GM19463 (cell line): ENCODE results near the gene DNAJB11.
A peak's percentile ranks its signal among the peaks of the same experiment; 100 is the strongest.
"Not testable (repeated sequence)": the region's sequence is repeated elsewhere in the genome, so short reads cannot be mapped to it uniquely, and the experiment has no call there.

Source experiments
- ATAC-seq: cut with Tn5 transposase; IDR thresholded peaks from one replicate; pipeline ENCODE4 v1.9.1; 2021; ENCODE audit warnings: mild to moderate bottlenecking, moderate library complexity; ENCODE audit not compliant: unreplicated experiment

DNAJB11 gene

DNA sequence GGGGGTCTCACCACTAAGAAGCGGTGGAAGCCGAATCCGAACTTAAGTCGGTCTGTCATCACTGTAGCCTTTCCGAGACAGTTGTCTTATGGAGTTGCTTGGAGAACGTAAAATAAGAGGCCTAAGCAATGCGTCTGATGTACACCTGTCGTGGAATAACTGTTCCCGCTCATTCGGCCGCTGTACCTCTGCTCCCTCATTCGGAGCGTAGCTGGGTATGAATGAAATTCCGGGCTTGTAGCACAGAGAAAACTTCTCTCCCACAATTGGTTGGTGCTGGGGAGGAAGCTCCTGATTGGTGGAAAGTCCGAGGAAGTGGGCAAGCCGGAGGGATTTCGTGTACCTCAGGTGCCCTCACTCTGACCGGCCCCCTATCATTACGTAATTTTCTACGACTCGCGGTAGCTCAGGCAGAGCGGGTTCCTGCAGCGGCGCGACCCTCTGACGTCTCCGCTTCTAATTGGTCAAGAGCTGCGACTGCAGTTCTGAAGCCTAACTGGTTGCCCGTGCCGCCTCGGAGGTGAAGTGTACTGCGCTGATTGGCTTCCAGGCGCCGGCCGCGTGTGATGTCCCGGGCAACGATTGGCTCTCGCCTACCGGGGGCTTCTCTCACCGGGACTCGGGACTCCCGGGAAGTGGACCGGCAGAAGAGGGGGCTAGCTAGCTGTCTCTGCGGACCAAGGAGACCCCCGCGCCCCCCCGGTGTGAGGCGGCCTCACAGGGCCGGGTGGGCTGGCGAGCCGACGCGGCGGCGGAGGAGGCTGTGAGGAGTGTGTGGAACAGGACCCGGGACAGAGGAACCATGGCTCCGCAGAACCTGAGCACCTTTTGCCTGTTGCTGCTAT lies at the start of gene DNAJB11:
Gene DNAJB11 (plus strand): TSS at position 625 of the 845 bp plus-strand sequence. CDS start 178 bp downstream, at position 803.
- ATAC-seq: peak; percentile 89

- ATAC-seq: peak; percentile 53
Measured at GRCh38 chr3:186520957-186521842, 49.3 kb upstream of the DNAJB11 start.

- ATAC-seq: no peak
Measured at GRCh38 chr3:186523022-186523421, 47.5 kb upstream of the DNAJB11 start.

DNA sequence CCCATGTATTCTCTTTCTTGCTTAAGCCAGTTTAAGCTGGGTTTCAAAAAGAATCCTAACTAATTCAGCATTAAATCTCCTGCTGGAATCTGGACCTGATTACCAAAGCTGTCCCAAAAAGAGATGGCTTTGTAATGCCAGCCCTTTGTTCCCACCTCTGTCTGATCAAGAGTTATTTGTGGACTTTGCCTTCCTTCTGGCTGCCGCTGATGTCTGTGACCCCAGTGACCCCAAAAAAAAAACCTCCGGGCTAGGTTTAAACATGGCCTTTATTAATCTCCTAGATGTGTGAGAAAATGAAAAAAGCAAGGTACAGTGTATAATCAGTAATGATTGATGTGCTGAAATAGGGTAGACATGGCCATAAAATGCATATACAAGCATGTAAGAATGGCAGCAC lies 47.1 kb upstream of the DNAJB11 start:
- ATAC-seq: no peak

- no peak for ATAC-seq
Measured at GRCh38 chr3:186524616-186525015, 45.9 kb upstream of the DNAJB11 start.

GRCh38 chr3:186525369-186526255 lies 44.9 kb upstream of the DNAJB11 start:
- no peak for ATAC-seq

DNA sequence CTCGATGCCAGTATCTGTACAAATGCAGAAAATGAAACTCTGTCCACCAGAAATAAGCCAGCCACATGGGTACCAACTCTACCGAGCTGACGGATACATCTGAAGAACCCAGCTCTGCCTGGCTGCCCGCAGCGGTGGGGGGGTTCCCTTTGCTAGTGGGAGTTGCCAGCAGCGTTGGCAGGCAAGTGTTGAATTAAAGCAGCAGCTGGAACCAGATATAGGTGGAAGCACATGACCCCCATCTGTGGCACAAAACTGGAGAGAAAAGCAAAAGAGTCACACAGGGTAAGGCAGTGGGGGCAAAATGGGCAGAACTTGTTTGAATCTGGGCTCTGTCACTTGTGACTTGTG lies 44.3 kb upstream of the DNAJB11 start:
- peak; percentile 49 for ATAC-seq

- no peak for ATAC-seq
Measured at GRCh38 chr3:186529201-186529999, 41.1 kb upstream of the DNAJB11 start.

- no peak for ATAC-seq
Measured at GRCh38 chr3:186530415-186530814, 40.1 kb upstream of the DNAJB11 start.

GRCh38 chr3:186531694-186532093 lies 38.8 kb upstream of the DNAJB11 start:
- not testable (repeated sequence) for ATAC-seq

DNA sequence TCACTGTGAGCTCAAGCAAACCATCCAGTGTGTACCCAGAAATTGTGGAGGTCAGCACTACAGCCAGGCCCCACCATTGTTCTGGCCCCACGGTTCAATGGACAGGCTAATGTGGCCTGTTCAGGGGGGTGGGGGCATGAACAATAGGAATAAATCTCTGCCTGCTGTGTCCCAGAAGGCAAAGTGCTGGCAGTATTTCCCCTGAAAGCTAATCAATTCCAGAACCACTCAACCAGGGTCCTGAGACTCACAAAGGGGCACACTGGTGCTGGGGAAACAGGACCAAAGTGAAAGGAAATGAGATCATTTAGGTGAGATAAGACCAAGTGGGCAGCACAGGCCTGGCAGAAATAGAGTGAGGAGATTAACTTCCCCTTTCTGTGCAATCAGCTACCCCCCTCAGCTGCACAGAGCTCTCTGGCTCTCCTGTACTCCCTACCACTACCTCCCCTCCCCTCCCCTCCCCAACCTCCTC lies 37.9 kb upstream of the DNAJB11 start:
- ATAC-seq: peak; percentile 59

GRCh38 chr3:186534113-186534669 lies 36.3 kb upstream of the DNAJB11 start:
- peak; percentile 72 for ATAC-seq

GRCh38 chr3:186536883-186537844 lies 33.4 kb upstream of the DNAJB11 start:
- no peak for ATAC-seq

DNA sequence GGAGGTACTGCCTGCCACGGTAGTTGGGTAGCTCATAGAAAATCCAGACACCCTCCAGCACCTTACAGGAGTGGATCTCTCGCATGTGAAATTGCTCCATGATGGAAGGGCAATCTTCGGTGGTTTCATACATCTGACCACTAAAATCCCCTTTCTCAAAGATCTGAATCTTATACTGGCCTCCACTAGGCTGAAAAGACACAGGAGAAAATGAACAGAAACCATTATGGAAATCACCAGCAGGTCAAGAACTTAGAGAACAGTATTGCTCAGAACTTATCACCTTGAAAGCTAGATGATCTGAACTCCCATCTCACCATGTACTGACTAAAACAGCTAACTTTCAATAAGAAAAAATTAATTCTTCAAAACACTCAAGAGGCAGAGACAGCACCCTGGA lies 31.7 kb upstream of the DNAJB11 start:
- ATAC-seq: no peak

- ATAC-seq: peak; percentile 47
Measured at GRCh38 chr3:186540221-186540834, 30.2 kb upstream of the DNAJB11 start.

GRCh38 chr3:186540835-186541226 lies 29.7 kb upstream of the DNAJB11 start:
- ATAC-seq: no peak

DNA sequence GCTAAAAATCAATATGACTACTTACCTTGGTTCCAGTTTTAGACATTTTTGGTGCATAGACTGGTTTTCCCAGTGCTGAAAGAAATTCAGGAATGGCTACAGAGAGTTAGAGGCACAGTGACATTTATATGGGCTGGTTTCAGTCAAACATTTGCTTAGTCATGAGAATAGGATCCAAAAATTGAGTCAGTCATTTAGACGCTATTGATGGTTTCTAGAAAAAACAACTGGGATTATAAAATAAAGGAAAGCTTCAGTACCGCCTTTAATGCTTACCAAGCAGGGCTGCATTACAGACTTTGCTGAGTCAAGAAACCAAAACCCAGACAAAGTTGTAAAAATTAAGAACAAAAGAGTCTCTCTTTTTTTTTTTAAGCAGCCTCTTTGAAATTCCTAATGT lies 26.2 kb upstream of the DNAJB11 start, which contains the start of gene CRYGS:
Gene CRYGS (minus strand): TSS at position 100 of the 400 bp plus-strand sequence. CDS start 54 bp downstream, at position 46.
- ATAC-seq: no peak

- no peak for ATAC-seq
Measured at GRCh38 chr3:186549497-186549896, 21.0 kb upstream of the DNAJB11 start.
